Measurements from ENCODE around the gene XPNPEP2. TPM values are rescaled to one million over a fixed set of nuclear protein-coding genes. Genes with fewer than 3 reads are reported as not detected.
A peak's percentile ranks its signal among the peaks of the same experiment; 100 is the strongest.

Gene XPNPEP2
- total and polyA plus RNA-seq, 2 experiments from 2014 or later, result 0.65 to 0.74 TPM

GRCh38 chrX:129795584-129795983, 56.8 kb downstream of the XPNPEP2 start:
- no peak overlapping the region for H3K9ac ChIP-seq
- H3K4me3 ChIP-seq, result no peak overlapping the region
- no peaks in the 10 kb centered on the region for H3K9me3 ChIP-seq (ENCODE audit: low read depth)
- H3K79me2 ChIP-seq (ENCODE audit: insufficient read depth), result no peaks in the 10 kb centered on the region
- no peaks in the 10 kb centered on the region for H3K36me3 ChIP-seq (ENCODE audit: low read depth)
- H3F3A ChIP-seq (ENCODE audit: insufficient read depth), result no peaks in the 10 kb centered on the region
- no peak overlapping the region for H3K27ac ChIP-seq
- in situ Hi-C loops (cut with MboI), result no loop called here
- H3K9me2 ChIP-seq (ENCODE audit: insufficient read depth), result no peaks in the 10 kb centered on the region
- no peak overlapping the region for H3K4me2 ChIP-seq (ENCODE audit: unreplicated experiment)
- H3K27me3 ChIP-seq (replicated peaks; ENCODE audit: insufficient read depth), result no peaks in the 10 kb centered on the region
- H3K4me1 ChIP-seq (ENCODE audit: insufficient read depth), result no peaks in the 10 kb centered on the region
- no peak for DNase-seq
- TF ChIP-seq EZH2phosphoT487 (IDR thresholded peaks at IDR 0.05; ENCODE audit: insufficient read depth, low read depth) (no peak), EZH2 (IDR thresholded peaks at IDR 0.05; ENCODE audit: insufficient read depth, poor library complexity, severe bottlenecking) (no peak)
- H4K20me1 ChIP-seq (ENCODE audit: insufficient read depth), result no peaks in the 10 kb centered on the region
- WGBS, 2 experiments (ENCODE audit: low coverage in 1 of 2, low lambda C conversion rate in 2 of 2, missing lambda C conversion rate in 2 of 2), result 89 to 100% methylated on average over 1 of the region's 1 CpG
- H2AFZ ChIP-seq, result no peak overlapping the region

- Histone ChIP-seq H3K9me3 (ENCODE audit: low read depth) (no peaks in the 10 kb centered on the region), H3F3A (ENCODE audit: insufficient read depth) (no peaks in the 10 kb centered on the region), H3K4me3 (no peak overlapping the region), H3K9me2 (ENCODE audit: insufficient read depth) (no peaks in the 10 kb centered on the region), H2AFZ (no peak overlapping the region), H3K4me2 (ENCODE audit: unreplicated experiment) (no peak overlapping the region), H3K27ac (no peak overlapping the region), H3K27me3 (replicated peaks; ENCODE audit: insufficient read depth) (no peaks in the 10 kb centered on the region), H4K20me1 (ENCODE audit: insufficient read depth) (no peaks in the 10 kb centered on the region), H3K36me3 (ENCODE audit: low read depth) (no peaks in the 10 kb centered on the region), H3K4me1 (ENCODE audit: insufficient read depth) (no peaks in the 10 kb centered on the region), H3K9ac (no peak overlapping the region), H3K79me2 (ENCODE audit: insufficient read depth) (no peaks in the 10 kb centered on the region)
- in situ Hi-C loops (cut with MboI), result no loop called here
- DNase-seq, result no peak
- no peak for TF ChIP-seq EZH2 (IDR thresholded peaks at IDR 0.05; ENCODE audit: insufficient read depth, poor library complexity, severe bottlenecking)
- TF ChIP-seq EZH2phosphoT487 (IDR thresholded peaks at IDR 0.05; ENCODE audit: insufficient read depth, low read depth), result no peak
- WGBS, 2 experiments (ENCODE audit: low coverage in 1 of 2, low lambda C conversion rate in 2 of 2, missing lambda C conversion rate in 2 of 2), result 94 to 100% methylated on average over 2 to 3 of the region's 4 CpGs
These were observed 58.6 kb downstream of the XPNPEP2 start for GRCh38 chrX:129797251-129797906.

GRCh38 chrX:129798456-129798855, 59.7 kb downstream of the XPNPEP2 start:
- no peaks in the 10 kb centered on the region for H3K79me2 ChIP-seq (ENCODE audit: insufficient read depth)
- H3K36me3 ChIP-seq (ENCODE audit: low read depth), result no peaks in the 10 kb centered on the region
- DNase-seq, result no peak
- H2AFZ ChIP-seq, result no peak overlapping the region
- TF ChIP-seq EZH2 (IDR thresholded peaks at IDR 0.05; ENCODE audit: insufficient read depth, poor library complexity, severe bottlenecking) (no peak), EZH2phosphoT487 (IDR thresholded peaks at IDR 0.05; ENCODE audit: insufficient read depth, low read depth) (no peak)
- no peaks in the 10 kb centered on the region for H4K20me1 ChIP-seq (ENCODE audit: insufficient read depth)
- H3K27ac ChIP-seq, result no peak overlapping the region
- H3K27me3 ChIP-seq (replicated peaks; ENCODE audit: insufficient read depth), result no peaks in the 10 kb centered on the region
- no peak overlapping the region for H3K4me2 ChIP-seq (ENCODE audit: unreplicated experiment)
- no peak overlapping the region for H3K4me3 ChIP-seq
- no peaks in the 10 kb centered on the region for H3K4me1 ChIP-seq (ENCODE audit: insufficient read depth)
- H3K9me2 ChIP-seq (ENCODE audit: insufficient read depth), result no peaks in the 10 kb centered on the region
- no peaks in the 10 kb centered on the region for H3F3A ChIP-seq (ENCODE audit: insufficient read depth)
- no peak overlapping the region for H3K9ac ChIP-seq
- no peaks in the 10 kb centered on the region for H3K9me3 ChIP-seq (ENCODE audit: low read depth)
- 93 to 97% methylated on average over 2 to 3 of the region's 3 CpGs for WGBS, 2 experiments (ENCODE audit: low coverage in 1 of 2, low lambda C conversion rate in 2 of 2, missing lambda C conversion rate in 2 of 2)
- in situ Hi-C loops (cut with MboI), result no loop called here

GRCh38 chrX:129798888-129799287, 60.1 kb downstream of the XPNPEP2 start:
- no peaks in the 10 kb centered on the region for H3K9me3 ChIP-seq (ENCODE audit: low read depth)
- WGBS, 2 experiments (ENCODE audit: low coverage in 1 of 2, low lambda C conversion rate in 2 of 2, missing lambda C conversion rate in 2 of 2), result 89 to 96% methylated on average over 5 of the region's 5 CpGs
- DNase-seq, result peak; percentile 7
- H2AFZ ChIP-seq, result no peak overlapping the region
- no peak overlapping the region for H3K4me2 ChIP-seq (ENCODE audit: unreplicated experiment)
- TF ChIP-seq EZH2 (IDR thresholded peaks at IDR 0.05; ENCODE audit: insufficient read depth, poor library complexity, severe bottlenecking), result no peak
- no peak for TF ChIP-seq EZH2phosphoT487 (IDR thresholded peaks at IDR 0.05; ENCODE audit: insufficient read depth, low read depth)
- H3K4me1 ChIP-seq (ENCODE audit: insufficient read depth), result no peaks in the 10 kb centered on the region
- in situ Hi-C loops (cut with MboI), result no loop called here
- H3K79me2 ChIP-seq (ENCODE audit: insufficient read depth), result no peaks in the 10 kb centered on the region
- H4K20me1 ChIP-seq (ENCODE audit: insufficient read depth), result no peaks in the 10 kb centered on the region
- H3K27ac ChIP-seq, result no peak overlapping the region
- no peaks in the 10 kb centered on the region for H3K36me3 ChIP-seq (ENCODE audit: low read depth)
- H3K27me3 ChIP-seq (replicated peaks; ENCODE audit: insufficient read depth), result no peaks in the 10 kb centered on the region
- H3K9ac ChIP-seq, result no peak overlapping the region
- H3K9me2 ChIP-seq (ENCODE audit: insufficient read depth), result no peaks in the 10 kb centered on the region
- H3K4me3 ChIP-seq, result no peak overlapping the region
- H3F3A ChIP-seq (ENCODE audit: insufficient read depth), result no peaks in the 10 kb centered on the region
